H9 (cell line): Measurements from ENCODE around the gene MEIS2. TPM values are rescaled to one million over a fixed set of nuclear protein-coding genes. Genes with fewer than 3 reads are reported as not detected.

ENCODE experiments used
- DNase-seq: peaks from one replicate; pipeline ENCODE4 v3.0.0-alpha.2; 2017
- H2AFZ ChIP-seq: one replicate; pipeline ENCODE4 v1.6.1; 2013; ENCODE audit warnings: mild to moderate bottlenecking, low read length, control low read depth, moderate library complexity
- H2AK5ac ChIP-seq: 2 replicates; pipeline ENCODE4 v1.6.1; 2013; ENCODE audit warnings: low read length, control low read depth, mixed read lengths; ENCODE audit not compliant: insufficient read length
- H2BK120ac ChIP-seq: one replicate; pipeline ENCODE4 v1.6.1; 2013; ENCODE audit warnings: low read depth, mild to moderate bottlenecking, low read length, control low read depth, inconsistent platforms; ENCODE audit not compliant: poor library complexity, severe bottlenecking
- H2BK12ac ChIP-seq: 2 replicates; pipeline ENCODE4 v1.6.1; 2013; ENCODE audit warnings: low read length, control low read depth, mixed read lengths, low read depth; ENCODE audit not compliant: insufficient read length
- H2BK15ac ChIP-seq: 2 replicates; pipeline ENCODE4 v1.6.1; 2013; ENCODE audit warnings: low read depth, low read length, control low read depth
- H2BK20ac ChIP-seq: one replicate; pipeline ENCODE4 v1.6.1; 2013; ENCODE audit warnings: low read depth, mild to moderate bottlenecking, low read length, control low read depth, inconsistent platforms; ENCODE audit not compliant: poor library complexity, severe bottlenecking
- H2BK5ac ChIP-seq: 2 replicates; pipeline ENCODE4 v1.6.1; 2013; ENCODE audit warnings: low read length, control low read depth, mixed read lengths; ENCODE audit not compliant: insufficient read length
- H3K14ac ChIP-seq: 2 replicates; pipeline ENCODE4 v1.6.1; 2013; ENCODE audit warnings: low read length, control low read depth; ENCODE audit not compliant: insufficient read depth
- H3K18ac ChIP-seq: 2 replicates; pipeline ENCODE4 v1.6.1; 2013; ENCODE audit warnings: low read depth, mild to moderate bottlenecking, mixed read lengths, low read length, control low read depth; ENCODE audit not compliant: insufficient read length
- H3K23ac ChIP-seq: 2 replicates; pipeline ENCODE4 v1.6.1; 2013; ENCODE audit warnings: low read length, control low read depth, mixed read lengths, low read depth; ENCODE audit not compliant: insufficient read length
- H3K23me2 ChIP-seq: 2 replicates; pipeline ENCODE4 v1.6.1; 2013; ENCODE audit warnings: low read depth, mild to moderate bottlenecking, mixed read lengths, low read length, control low read depth; ENCODE audit not compliant: insufficient read length, poor library complexity, severe bottlenecking
- H3K27ac ChIP-seq: 2 replicates; pipeline ENCODE4 v1.5.1; 2013; ENCODE audit warnings: low read length, control low read depth, mixed read lengths, low read depth; ENCODE audit not compliant: insufficient read length
- H3K27me3 ChIP-seq: 2 replicates; pipeline ENCODE4 v1.6.1; 2013; ENCODE audit warnings: low read length, control low read depth, inconsistent platforms; ENCODE audit not compliant: insufficient read depth
- H3K4ac ChIP-seq: 2 replicates; pipeline ENCODE4 v1.6.1; 2013; ENCODE audit warnings: low read depth, mild to moderate bottlenecking, control low read depth, inconsistent platforms, low read length, moderate library complexity
- H3K4me1 ChIP-seq: 2 replicates; pipeline ENCODE4 v1.6.1; 2013; ENCODE audit warnings: low read length, control low read depth, inconsistent platforms; ENCODE audit not compliant: insufficient read depth
- H3K4me2 ChIP-seq: 2 replicates; pipeline ENCODE4 v1.6.1; 2013; ENCODE audit warnings: low read length, control low read depth, mixed read lengths; ENCODE audit not compliant: insufficient read length, insufficient read depth
- H3K56ac ChIP-seq: 2 replicates; pipeline ENCODE4 v1.6.1; 2013; ENCODE audit warnings: low read depth, mild to moderate bottlenecking, mixed read lengths, low read length, control low read depth; ENCODE audit not compliant: insufficient read length
- H3K79me1 ChIP-seq: 2 replicates; pipeline ENCODE4 v1.6.1; 2013; ENCODE audit warnings: low read depth, mild to moderate bottlenecking, moderate library complexity, low read length, control low read depth, inconsistent platforms; ENCODE audit not compliant: insufficient read depth, poor library complexity, severe bottlenecking
- H3K79me2 ChIP-seq: 2 replicates; pipeline ENCODE4 v1.6.1; 2013; ENCODE audit warnings: low read length, control low read depth, inconsistent platforms; ENCODE audit not compliant: insufficient read depth
- H3K9ac ChIP-seq: 2 replicates; pipeline ENCODE4 v1.6.1; 2013; ENCODE audit warnings: low read length, control low read depth, mixed read lengths; ENCODE audit not compliant: insufficient read length; ENCODE audit errors: extremely low read depth
- H3K9me3 ChIP-seq: one replicate; pipeline ENCODE4 v1.6.1; 2013; ENCODE audit warnings: low read depth, low read length, inconsistent platforms; ENCODE audit not compliant: control insufficient read depth
- H3T11ph ChIP-seq: one replicate; pipeline ENCODE4 v1.6.1; 2013; ENCODE audit warnings: mild to moderate bottlenecking, low read length, control low read depth, inconsistent platforms
- H4K20me1 ChIP-seq: one replicate; pipeline ENCODE4 v1.6.1; 2013; ENCODE audit not compliant: control insufficient read depth, insufficient read length, insufficient read depth
- H4K5ac ChIP-seq: 2 replicates; pipeline ENCODE4 v1.6.1; 2013; ENCODE audit warnings: low read depth, mild to moderate bottlenecking, mixed read lengths, low read length, control low read depth; ENCODE audit not compliant: insufficient read length
- H4K8ac ChIP-seq: replicated peaks from 2 replicates; pipeline ENCODE4 v1.6.1; 2013; ENCODE audit warnings: low read length, control low read depth, mixed read lengths, low read depth; ENCODE audit not compliant: insufficient read length
- H4K91ac ChIP-seq: 2 replicates; pipeline ENCODE4 v1.6.1; 2013; ENCODE audit warnings: low read depth, mild to moderate bottlenecking, moderate library complexity, mixed read lengths, low read length, control low read depth; ENCODE audit not compliant: insufficient read length
- H3K27ac Mint-ChIP-seq, 3 experiments: 2 replicates in 2 of 3; 3 replicates in 1 of 3; pipeline ENCODE4 v1.8.0; 2020 to 2021; ENCODE audit warnings: mixed read lengths in 3 of 3, mild to moderate bottlenecking in 1 of 3, moderate library complexity in 1 of 3
- H3K27me3 Mint-ChIP-seq: 2 replicates; pipeline ENCODE4 v1.8.0; 2021; ENCODE audit warnings: low read depth, mild to moderate bottlenecking, moderate library complexity, mixed read lengths
- H3K36me3 Mint-ChIP-seq, 3 experiments: 2 replicates in 2 of 3; 3 replicates in 1 of 3; pipeline ENCODE4 v1.8.0; 2020 to 2021; ENCODE audit warnings: low read depth in 3 of 3, mixed read lengths in 3 of 3; ENCODE audit not compliant: insufficient read depth in 1 of 3
- H3K4me1 Mint-ChIP-seq, 2 experiments: 2 replicates each; pipeline ENCODE4 v1.8.0; 2020; ENCODE audit warnings: mixed read lengths in 2 of 2
- H3K4me3 Mint-ChIP-seq, 2 experiments: 2 replicates in 1 of 2; 3 replicates in 1 of 2; pipeline ENCODE4 v1.8.0; 2020 to 2021; ENCODE audit warnings: mild to moderate bottlenecking in 2 of 2, mixed read lengths in 2 of 2, moderate library complexity in 1 of 2
- H3K9me3 Mint-ChIP-seq, 2 experiments: 2 replicates in 1 of 2; 3 replicates in 1 of 2; pipeline ENCODE4 v1.8.0; 2020; ENCODE audit warnings: mild to moderate bottlenecking in 2 of 2, mixed read lengths in 2 of 2, moderate library complexity in 1 of 2
- CTCF ChIP-seq: fragments of 200-600 bp; sonication (generic); conservative IDR thresholded peaks from 3 replicates; pipeline ENCODE4 v1.8.0; 2021; ENCODE audit warnings: antibody characterized with exemption, mild to moderate bottlenecking
- WGBS: extraction: QIAGEN DNeasy Blood & Tissue Kit; methylation state at CpG from one replicate; pipeline ENCODE4 v1.1.7; 2013; ENCODE audit warnings: missing lambda C conversion rate, low lambda C conversion rate, mixed read lengths; ENCODE audit not compliant: insufficient read length; ENCODE audit errors: extremely low coverage; 5-methylcytosine and 5-hydroxymethylcytosine counted together
- total RNA-seq: library from RNA; stranded (reverse); gene quantifications from 2 replicates; pipeline ENCODE4 v1.2.1, GENCODE V29; 2021

MEIS2 gene
- total RNA-seq, 1 experiment from 2014 or later: 0.35 TPM

DNA sequence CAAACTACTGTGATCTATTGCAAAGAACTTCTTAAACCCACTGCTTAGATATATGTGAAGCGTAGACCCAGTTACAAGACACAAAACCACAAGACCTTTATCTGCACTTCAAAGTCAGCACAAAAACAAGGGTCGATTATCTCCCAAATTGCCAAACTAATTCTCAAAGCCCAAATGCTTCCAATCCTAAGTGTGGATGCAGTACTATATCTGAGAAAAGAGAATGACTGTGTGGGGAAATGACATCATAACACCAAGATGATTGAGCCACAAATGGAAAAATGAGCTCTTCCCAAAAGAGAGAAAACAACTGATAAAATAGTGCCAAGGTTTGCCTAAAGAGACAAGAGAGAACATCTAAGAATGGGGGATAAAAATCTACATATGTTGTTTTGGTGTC, 86.2 kb downstream of the MEIS2 start:
- Histone ChIP-seq H3K27ac (no peak overlapping the region), H3K79me2 (no peaks in the 10 kb centered on the region), H2BK15ac (no peak overlapping the region), H3K4me2 (no peak overlapping the region), H2AFZ (no peak overlapping the region), H2AK5ac (no peak overlapping the region), H2BK12ac (no peak overlapping the region), H3K18ac (no peak overlapping the region), H3K14ac (no peak overlapping the region), H3K4me1 (no peaks in the 10 kb centered on the region), H3K27me3 (no peaks in the 10 kb centered on the region), H2BK20ac (no peak overlapping the region), H3K23ac (no peak overlapping the region), H2BK5ac (no peak overlapping the region), H4K20me1 (no peaks in the 10 kb centered on the region), H3T11ph (no peak overlapping the region), H3K56ac (no peak overlapping the region), H3K9me3 (no peaks in the 10 kb centered on the region), H4K8ac (no peak overlapping the region), H2BK120ac (no peak overlapping the region), H3K23me2 (no peaks in the 10 kb centered on the region), H4K5ac (no peak overlapping the region), H3K4ac (no peak overlapping the region), H3K79me1 (no peaks in the 10 kb centered on the region), H3K9ac (no peak overlapping the region), H4K91ac (no peak overlapping the region)
- Mint-ChIP-seq H3K27ac (no peak overlapping the region), H3K9me3 (no peaks in the 10 kb centered on the region), H3K4me3 (no peak overlapping the region), H3K36me3 (no peaks in the 10 kb centered on the region; a peak in 1 of 7 replicates), H3K27me3 (no peaks in the 10 kb centered on the region), H3K4me1 (peaks cover 21 to 24% of the 10 kb centered on the region in 2 experiments)
- no CpG with 5 or more reads among the region's 2 CpGs for WGBS
- no peak for TF ChIP-seq CTCF
- DNase-seq: no peak
